ENCODE results near the gene GPC6. TPM values are rescaled to one million over a fixed set of nuclear protein-coding genes. Genes with fewer than 3 reads are reported as not detected.

Gene GPC6
- total RNA-seq, 1 experiment from 2014 or later, result 0.22 TPM

GRCh38 chr13:93637852-93638251 lies 411.2 kb downstream of the GPC6 start:
- Histone ChIP-seq H3K79me2 (ENCODE audit: insufficient read depth, low read length) (no peaks in the 10 kb centered on the region), H3K27me3 (ENCODE audit: insufficient read depth, low read length) (no peaks in the 10 kb centered on the region), H3K9ac (ENCODE audit: low read length) (no peak overlapping the region), H3K4me1 (ENCODE audit: control insufficient read depth in 1 of 2, insufficient read depth in 2 of 2, low read length in 2 of 2) (no peaks in the 10 kb centered on the region), H3K36me3 (ENCODE audit: control insufficient read depth in 1 of 2, insufficient read depth in 2 of 2, low read length in 2 of 2) (no peaks in the 10 kb centered on the region), H2AFZ (ENCODE audit: low read depth, low read length, poor library complexity, severe bottlenecking) (no peak overlapping the region), H3K4me3 (replicated peaks in 1 of 2; ENCODE audit: low read depth in 1 of 2, low read length in 2 of 2) (no peak overlapping the region), H3K9me3 (ENCODE audit: control insufficient read depth in 1 of 2, insufficient read depth in 1 of 2, low read depth in 1 of 2, low read length in 2 of 2) (peaks cover 10 to 14% of the 10 kb centered on the region in 2 experiments; a peak in 3 of 4 replicates), H3K4me2 (ENCODE audit: low read length) (no peak overlapping the region), H4K20me1 (ENCODE audit: insufficient read depth) (no peaks in the 10 kb centered on the region), H3K9me2 (ENCODE audit: insufficient read depth) (no peaks in the 10 kb centered on the region), H3K27ac (ENCODE audit: low read depth, low read length) (no peak overlapping the region)
- ChIA-PET RAD21 (ENCODE audit: low non-redundant PET in 1 of 2, low total read pairs in 2 of 2, uncharacterized antibody in 2 of 2, unreplicated experiment in 2 of 2) (no interaction called here), POLR2A (no interaction called here), CTCF (no interaction called here)
- no TSS peak for BruUV-seq (replicated peaks)
- no peak for TF ChIP-seq YY1 (IDR thresholded peaks at IDR 0.05; ENCODE audit: extremely low read depth, insufficient replicate concordance, low read depth, low read length)
- TF ChIP-seq SRF (IDR thresholded peaks at IDR 0.05; ENCODE audit: low read depth), result no peak
- TF ChIP-seq, protein P1, sequence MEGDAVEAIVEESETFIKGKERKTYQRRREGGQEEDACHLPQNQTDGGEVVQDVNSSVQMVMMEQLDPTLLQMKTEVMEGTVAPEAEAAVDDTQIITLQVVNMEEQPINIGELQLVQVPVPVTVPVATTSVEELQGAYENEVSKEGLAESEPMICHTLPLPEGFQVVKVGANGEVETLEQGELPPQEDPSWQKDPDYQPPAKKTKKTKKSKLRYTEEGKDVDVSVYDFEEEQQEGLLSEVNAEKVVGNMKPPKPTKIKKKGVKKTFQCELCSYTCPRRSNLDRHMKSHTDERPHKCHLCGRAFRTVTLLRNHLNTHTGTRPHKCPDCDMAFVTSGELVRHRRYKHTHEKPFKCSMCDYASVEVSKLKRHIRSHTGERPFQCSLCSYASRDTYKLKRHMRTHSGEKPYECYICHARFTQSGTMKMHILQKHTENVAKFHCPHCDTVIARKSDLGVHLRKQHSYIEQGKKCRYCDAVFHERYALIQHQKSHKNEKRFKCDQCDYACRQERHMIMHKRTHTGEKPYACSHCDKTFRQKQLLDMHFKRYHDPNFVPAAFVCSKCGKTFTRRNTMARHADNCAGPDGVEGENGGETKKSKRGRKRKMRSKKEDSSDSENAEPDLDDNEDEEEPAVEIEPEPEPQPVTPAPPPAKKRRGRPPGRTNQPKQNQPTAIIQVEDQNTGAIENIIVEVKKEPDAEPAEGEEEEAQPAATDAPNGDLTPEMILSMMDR (IDR thresholded peaks at IDR 0.05 in 2 of 3, conservative IDR thresholded peaks at IDR 0.05 in 1 of 3; ENCODE audit: borderline replicate concordance in 1 of 3, insufficient read depth in 1 of 3, low read depth in 2 of 3, low read length in 2 of 3), result no peak
- no peak for TF ChIP-seq POLR2A (IDR thresholded peaks at IDR 0.05; ENCODE audit: borderline replicate concordance, extremely low read depth, insufficient read depth, insufficient read length)
- no peak for TF ChIP-seq FOSL1 (IDR thresholded peaks at IDR 0.05; ENCODE audit: low read depth)
- no peak for TF ChIP-seq ZNF274 (IDR thresholded peaks at IDR 0.05; ENCODE audit: low read depth, low read length)
- TF ChIP-seq, protein P2, sequence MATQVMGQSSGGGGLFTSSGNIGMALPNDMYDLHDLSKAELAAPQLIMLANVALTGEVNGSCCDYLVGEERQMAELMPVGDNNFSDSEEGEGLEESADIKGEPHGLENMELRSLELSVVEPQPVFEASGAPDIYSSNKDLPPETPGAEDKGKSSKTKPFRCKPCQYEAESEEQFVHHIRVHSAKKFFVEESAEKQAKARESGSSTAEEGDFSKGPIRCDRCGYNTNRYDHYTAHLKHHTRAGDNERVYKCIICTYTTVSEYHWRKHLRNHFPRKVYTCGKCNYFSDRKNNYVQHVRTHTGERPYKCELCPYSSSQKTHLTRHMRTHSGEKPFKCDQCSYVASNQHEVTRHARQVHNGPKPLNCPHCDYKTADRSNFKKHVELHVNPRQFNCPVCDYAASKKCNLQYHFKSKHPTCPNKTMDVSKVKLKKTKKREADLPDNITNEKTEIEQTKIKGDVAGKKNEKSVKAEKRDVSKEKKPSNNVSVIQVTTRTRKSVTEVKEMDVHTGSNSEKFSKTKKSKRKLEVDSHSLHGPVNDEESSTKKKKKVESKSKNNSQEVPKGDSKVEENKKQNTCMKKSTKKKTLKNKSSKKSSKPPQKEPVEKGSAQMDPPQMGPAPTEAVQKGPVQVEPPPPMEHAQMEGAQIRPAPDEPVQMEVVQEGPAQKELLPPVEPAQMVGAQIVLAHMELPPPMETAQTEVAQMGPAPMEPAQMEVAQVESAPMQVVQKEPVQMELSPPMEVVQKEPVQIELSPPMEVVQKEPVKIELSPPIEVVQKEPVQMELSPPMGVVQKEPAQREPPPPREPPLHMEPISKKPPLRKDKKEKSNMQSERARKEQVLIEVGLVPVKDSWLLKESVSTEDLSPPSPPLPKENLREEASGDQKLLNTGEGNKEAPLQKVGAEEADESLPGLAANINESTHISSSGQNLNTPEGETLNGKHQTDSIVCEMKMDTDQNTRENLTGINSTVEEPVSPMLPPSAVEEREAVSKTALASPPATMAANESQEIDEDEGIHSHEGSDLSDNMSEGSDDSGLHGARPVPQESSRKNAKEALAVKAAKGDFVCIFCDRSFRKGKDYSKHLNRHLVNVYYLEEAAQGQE (IDR thresholded peaks at IDR 0.05; ENCODE audit: low read depth), result no peak
- TF ChIP-seq EZH2 (IDR thresholded peaks at IDR 0.05), result no peak
- TF ChIP-seq TCF7L2 (IDR thresholded peaks at IDR 0.05; ENCODE audit: borderline replicate concordance, extremely low read depth, insufficient read depth, insufficient read length), result no peak
- TF ChIP-seq ATF3 (IDR thresholded peaks at IDR 0.05), result no peak
- no peak for TF ChIP-seq CEBPB (IDR thresholded peaks at IDR 0.05; ENCODE audit: low read depth)
- no peak for TF ChIP-seq CBX3 (IDR thresholded peaks at IDR 0.05; ENCODE audit: low read depth)
- TF ChIP-seq EGR1 (IDR thresholded peaks at IDR 0.05; ENCODE audit: low read depth), result no peak
- TF ChIP-seq SIN3A (IDR thresholded peaks at IDR 0.05; ENCODE audit: low read depth), result no peak
- no peak for TF ChIP-seq EZH2phosphoT487 (IDR thresholded peaks at IDR 0.05; ENCODE audit: borderline replicate concordance)
- ATAC-seq (no peak), DNase-seq (ENCODE audit: low read depth, low spot score) (no peak)
- intact Hi-C loops (cut with micrococcal nuclease), result no loop called here
